GM18519 (cell line): ENCODE results near the gene FBRSL1.

Experiments
- ATAC-seq: cut with Tn5 transposase; IDR thresholded peaks from one replicate; pipeline ENCODE4 v1.9.1; 2021; ENCODE audit warnings: mild to moderate bottlenecking, moderate library complexity; ENCODE audit not compliant: unreplicated experiment, low FRiP score

FBRSL1 gene

GRCh38 chr12:132536102-132536876 lies 46.3 kb downstream of the FBRSL1 start:
- ATAC-seq = no peak

- no peak for ATAC-seq
These were observed 47.1 kb downstream of the FBRSL1 start for GRCh38 chr12:132537049-132537448.

GRCh38 chr12:132537836-132538662 lies 48.1 kb downstream of the FBRSL1 start:
- no peak for ATAC-seq

GRCh38 chr12:132538663-132538990 lies 48.7 kb downstream of the FBRSL1 start:
- no peak for ATAC-seq

DNA sequence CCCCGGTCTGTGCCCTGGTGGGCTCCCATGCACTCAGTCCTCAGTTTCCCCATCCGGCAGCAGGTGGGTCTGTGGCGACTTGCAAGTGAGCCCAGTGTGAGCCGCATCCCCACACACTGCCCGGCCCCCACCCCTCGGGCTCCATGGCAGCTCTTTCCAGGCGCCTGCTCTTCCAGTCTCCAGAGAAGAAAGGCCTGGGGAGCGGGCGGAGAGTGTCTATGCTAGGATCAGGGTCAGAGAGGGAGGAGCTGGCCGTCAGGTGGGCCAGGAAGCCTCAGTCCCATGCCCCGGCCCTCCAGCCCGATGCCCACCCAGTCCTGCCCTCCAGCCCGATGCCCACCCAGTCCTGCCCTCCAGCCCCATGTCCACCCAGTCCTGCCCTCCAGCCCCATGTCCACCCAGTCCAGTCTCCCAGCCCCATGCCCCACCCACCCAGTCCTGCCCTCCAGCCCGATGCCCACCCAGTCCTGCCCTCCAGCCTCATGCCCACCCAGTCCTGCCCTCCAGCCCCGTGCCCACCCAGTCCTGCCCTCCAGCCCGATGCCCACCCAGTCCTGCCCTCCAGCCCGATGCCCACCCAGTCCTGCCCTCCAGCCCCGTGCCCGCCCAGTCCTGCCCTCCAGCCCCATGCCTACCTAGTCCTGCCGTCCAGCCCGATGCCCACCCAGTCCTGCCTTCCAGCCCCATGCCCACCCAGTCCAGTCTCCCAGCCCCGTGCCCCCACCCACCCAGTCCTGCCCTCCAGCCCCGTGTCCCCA lies 49.2 kb downstream of the FBRSL1 start:
- ATAC-seq = no peak

DNA sequence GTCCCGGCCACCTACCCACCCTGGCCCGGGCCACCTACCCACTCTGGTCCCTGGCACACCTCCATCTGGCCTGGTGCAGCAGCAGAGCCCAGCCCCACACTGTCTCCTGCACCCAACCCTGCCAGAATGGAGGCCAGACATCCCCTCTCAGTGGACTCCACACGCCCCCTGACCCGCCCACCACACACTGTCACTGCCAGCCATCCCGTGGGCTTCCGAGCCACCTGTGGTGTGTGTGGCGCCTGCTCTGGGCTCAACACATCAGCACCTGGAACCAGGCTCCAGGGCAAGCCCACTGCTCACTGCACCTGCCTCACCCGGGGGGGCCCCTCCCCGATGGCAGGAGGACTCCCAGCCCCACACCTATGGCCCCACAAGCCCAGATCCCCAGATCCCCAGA lies 50.5 kb downstream of the FBRSL1 start:
- ATAC-seq = no peak

GRCh38 chr12:132541200-132541599 lies 51.2 kb downstream of the FBRSL1 start:
- ATAC-seq = no peak

DNA sequence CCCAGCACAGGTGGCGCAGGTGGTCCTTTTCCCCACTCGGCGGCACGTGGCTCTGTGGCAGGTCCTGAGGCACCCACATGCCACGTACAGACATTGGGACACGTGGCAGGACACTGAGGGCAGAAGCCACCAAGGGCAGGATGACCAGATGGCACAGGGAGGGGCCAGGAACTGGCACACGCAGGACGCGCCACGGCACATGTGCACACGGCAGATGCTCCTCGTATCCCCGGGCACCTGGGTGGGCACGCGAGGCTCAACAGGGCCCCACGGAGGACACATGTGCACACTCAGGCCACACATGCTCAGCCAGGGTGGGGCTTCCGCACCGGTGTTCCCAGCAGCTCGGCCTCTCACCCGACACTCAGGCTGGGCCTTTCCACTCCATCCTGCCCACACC lies 52.0 kb downstream of the FBRSL1 start:
- no peak for ATAC-seq

DNA sequence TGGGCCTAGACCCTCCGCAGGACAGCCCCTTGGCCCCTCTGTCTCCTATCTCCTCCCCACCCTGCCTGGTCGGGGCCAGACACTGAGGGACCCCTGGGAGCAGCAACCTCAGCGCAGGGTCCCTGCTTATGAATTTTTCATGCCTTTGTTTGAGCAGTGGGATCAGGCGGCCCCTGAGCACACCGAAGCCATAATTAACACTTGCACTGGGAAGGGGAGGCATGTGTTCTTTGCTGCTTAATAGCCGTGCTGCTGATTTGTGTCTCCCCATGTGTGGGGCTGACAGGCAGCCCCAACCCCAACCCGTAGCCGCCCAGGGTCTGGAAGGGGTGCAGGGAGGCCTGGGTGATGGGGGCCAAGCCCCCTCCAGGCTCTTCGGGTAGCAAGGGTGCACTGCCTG lies 52.7 kb downstream of the FBRSL1 start:
- ATAC-seq = no peak

DNA sequence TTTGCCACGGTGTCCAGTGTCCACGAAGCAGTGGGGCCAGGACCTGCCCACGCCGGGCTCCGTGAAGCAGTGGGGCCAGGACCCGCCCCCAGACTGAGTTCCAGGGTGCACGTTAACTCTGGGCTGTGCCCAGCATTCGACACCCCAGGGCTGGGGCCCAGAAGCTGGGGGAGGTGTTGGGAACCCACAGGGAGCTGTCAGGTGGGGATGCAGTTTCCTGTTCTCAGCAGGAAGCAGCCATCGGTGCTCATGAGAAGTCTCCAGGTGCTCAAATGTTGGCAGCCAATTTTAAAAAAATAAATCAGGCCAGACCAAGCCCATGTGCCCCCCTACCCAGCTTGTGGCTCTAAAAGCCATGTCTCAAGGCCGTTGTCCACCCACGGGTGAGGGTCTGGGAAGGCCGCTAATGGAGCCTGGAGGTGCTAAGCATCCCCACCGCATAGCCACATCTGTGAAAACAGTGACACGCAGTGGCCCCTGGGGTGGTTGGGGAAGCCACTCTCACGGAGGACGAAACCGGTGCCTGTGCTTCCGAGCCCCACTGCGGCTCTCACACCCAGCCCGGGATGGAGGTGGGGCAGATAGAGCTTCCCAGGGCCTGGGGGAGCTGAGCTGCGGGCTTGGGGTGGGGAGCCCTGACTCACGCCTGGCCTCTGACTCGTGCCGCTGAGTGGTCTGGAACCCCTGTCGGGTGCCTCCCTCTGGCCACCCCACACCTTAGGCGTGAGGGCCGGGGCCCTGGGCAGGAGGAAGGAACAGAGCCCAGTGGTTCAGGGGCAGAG lies 53.5 kb downstream of the FBRSL1 start:
- ATAC-seq = no peak

DNA sequence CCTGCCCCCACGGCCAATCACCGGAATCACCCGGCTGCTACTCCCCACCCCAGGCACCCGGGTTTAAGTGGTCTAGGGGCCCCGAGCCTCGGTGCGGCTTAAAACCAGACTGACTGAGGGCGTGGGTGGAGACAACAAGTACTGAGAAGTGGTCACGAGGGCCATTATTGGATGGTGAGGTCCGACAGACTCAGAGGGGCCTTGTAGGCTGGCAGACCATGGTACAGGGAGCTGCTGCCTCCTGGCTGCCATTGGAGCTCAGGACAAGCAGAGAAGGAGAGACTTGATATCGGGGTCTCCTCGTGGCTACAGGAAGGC lies 54.1 kb downstream of the FBRSL1 start:
- ATAC-seq = no peak

- no peak for ATAC-seq
These were observed 54.5 kb downstream of the FBRSL1 start for GRCh38 chr12:132544498-132544897.

DNA sequence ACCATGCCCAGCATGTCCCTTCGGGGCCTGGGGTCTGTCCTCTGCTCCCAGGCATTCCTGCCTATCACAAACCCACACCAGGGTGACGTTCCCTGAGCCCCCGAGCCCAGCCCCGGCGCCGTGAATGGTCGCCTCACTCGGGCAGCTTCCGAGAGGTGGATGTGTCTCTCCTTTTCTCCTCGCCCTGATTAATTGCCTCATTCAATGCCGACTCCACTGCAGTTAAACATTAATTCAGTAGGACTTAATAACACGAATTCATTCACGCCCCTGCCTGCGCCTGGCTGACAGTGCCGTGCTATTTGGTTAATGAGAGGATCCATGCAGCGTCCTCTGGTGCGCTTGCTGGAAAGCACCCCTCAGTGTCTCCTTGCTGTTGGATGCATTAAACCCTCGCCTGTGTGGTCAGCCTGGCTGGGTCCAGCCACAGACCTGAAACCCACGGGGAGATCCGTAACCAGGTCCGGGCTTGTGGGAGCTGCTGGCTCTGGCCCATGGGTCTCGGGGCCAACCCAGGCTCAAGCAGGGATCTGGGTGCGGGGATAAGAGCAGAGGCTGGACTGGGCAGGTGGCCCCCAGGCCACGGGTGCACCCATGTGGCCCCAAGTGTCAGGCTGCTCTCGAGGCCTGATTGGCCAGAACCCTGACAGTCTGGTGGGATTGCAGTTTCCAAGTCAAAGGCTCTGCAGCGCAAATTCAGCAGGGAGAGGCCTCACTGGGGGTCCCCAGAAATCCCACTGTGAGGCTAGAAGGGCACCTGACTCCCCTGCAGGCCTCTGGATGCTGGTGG lies 55.4 kb downstream of the FBRSL1 start:
- no peak for ATAC-seq

DNA sequence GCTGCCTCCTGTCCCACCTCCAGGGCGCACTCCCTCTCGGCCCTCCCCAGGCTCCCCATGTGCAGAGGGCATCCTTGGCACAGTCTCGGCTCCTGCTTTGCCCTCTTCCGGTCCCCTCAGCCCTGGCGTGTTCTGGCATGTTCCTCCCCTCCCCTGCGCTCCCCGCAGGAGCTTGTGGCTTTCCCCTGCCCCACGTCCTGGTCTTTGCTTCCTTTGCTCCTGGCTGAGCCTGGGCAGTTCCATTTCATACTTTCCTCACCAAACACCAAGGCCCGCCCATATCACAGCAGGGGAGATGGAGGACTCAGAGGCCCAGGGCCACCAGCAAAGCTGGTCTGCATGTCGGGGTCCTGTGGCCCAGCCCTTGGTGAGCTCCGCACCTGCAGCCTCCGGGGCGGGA lies 56.0 kb downstream of the FBRSL1 start:
- no peak for ATAC-seq

- no peak for ATAC-seq
These were observed 56.7 kb downstream of the FBRSL1 start for GRCh38 chr12:132546647-132547046.

GRCh38 chr12:132547205-132547740 lies 57.3 kb downstream of the FBRSL1 start:
- ATAC-seq = no peak

DNA sequence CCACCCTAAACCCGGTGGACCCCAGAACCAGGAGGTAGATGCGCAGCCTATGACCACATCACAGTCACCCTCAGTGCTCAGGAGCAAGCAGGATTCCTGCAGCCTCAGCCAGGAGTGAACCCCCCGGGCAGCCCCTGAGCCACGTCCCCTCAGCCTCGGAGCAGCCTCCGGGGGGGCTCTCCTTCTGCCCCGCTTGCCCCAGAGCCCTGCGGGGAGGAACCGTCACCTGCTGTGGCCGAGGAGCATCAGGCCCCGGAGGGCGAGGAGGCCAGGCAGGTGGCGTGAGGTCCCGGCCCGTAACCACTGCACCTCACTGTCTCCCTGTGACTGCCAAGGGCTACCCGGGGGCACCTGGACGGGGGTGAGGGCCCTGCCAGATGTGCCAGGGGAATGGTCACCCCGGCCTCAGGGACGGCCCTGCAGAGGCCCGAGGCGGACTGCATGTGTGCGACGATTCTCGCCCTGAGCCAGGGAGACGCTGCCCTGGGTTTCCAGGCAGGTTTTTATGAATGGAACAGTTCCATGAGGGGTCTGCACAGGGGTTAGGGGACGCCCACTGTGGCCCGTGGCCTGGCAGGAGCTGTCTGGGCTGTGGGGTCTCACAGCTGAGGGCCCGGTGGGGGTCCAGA lies 58.6 kb downstream of the FBRSL1 start:
- ATAC-seq = no peak

DNA sequence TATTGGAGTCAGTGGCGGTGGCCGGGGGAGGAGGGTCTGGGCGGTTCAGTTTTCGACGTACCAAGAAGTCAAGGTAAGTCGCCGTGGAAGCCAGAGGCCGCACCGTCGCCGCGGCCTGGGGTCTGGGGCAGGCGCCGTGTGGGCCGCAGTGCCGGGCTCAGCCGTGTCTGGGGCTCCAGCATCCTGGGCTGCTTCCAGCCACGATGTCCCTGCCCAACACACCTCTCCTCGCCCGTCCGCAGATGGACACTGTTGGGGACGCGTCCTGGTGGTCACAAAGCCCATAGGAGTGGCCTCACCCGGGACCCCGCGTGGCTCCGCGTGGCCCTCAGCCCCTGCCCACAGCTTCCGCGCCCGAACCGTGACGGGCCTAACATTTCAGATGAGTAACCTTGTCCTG lies 59.1 kb downstream of the FBRSL1 start:
- no peak for ATAC-seq
